Nephron progenitor cell (in vitro differentiated cells): ENCODE results near the gene FNDC3B.

Experiments used
- DNase-seq: peaks from one replicate; pipeline ENCODE4 v3.0.0; 2021
- H3K27ac Mint-ChIP-seq: 2 replicates; pipeline ENCODE4 v1.8.0; 2021; ENCODE audit warnings: mild to moderate bottlenecking, moderate library complexity, mixed read lengths
- H3K27me3 Mint-ChIP-seq: 2 replicates; pipeline ENCODE4 v1.8.0; 2021; ENCODE audit warnings: mild to moderate bottlenecking, low read depth, mixed read lengths; ENCODE audit not compliant: poor library complexity
- H3K36me3 Mint-ChIP-seq: 2 replicates; pipeline ENCODE4 v1.8.0; 2021; ENCODE audit warnings: low read depth, mixed read lengths
- H3K4me1 Mint-ChIP-seq: 2 replicates; pipeline ENCODE4 v1.8.0; 2021; ENCODE audit warnings: mixed read lengths
- H3K4me3 Mint-ChIP-seq: 2 replicates; pipeline ENCODE4 v1.8.0; 2021; ENCODE audit warnings: mild to moderate bottlenecking, moderate library complexity, mixed read lengths
- H3K9me3 Mint-ChIP-seq: 2 replicates; pipeline ENCODE4 v1.8.0; 2021; ENCODE audit warnings: mild to moderate bottlenecking, moderate library complexity, mixed read lengths
- TF ChIP-seq, protein P1 (sequence below): fragments of 200-600 bp; sonication (generic); IDR thresholded peaks from 2 replicates; pipeline ENCODE4 v1.5.0; 2021; ENCODE audit warnings: antibody characterized with exemption

Gene FNDC3B

DNA sequence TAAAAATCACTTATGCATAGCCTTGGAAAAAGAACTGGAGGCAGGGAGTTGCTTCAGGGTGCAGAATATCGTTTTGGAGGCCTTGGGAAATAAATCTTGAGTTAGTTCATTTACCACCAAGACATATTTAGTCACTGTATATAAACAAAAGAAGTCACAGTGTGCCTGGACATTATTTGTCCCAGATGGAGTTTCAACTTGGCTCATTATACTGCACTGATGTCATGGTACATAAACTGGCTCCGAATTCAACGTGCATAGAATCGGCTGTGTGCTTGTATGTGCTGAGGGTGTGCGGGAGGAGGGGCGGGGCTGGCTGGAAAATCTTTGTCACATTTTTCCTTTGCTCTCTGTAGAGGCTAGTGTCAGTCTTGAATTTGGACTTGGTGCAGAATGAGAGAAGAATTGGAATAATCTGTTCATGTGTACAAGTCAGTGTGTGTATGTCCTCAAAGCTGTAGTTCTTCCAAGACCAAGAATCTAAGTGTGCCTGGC is 86.6 kb downstream of the FNDC3B start:
- H3K4me3 Mint-ChIP-seq: no peak overlapping the region
- H3K4me1 Mint-ChIP-seq: peaks cover 30% of the 10 kb centered on the region
- H3K36me3 Mint-ChIP-seq: peaks cover 79% of the 10 kb centered on the region

DNA sequence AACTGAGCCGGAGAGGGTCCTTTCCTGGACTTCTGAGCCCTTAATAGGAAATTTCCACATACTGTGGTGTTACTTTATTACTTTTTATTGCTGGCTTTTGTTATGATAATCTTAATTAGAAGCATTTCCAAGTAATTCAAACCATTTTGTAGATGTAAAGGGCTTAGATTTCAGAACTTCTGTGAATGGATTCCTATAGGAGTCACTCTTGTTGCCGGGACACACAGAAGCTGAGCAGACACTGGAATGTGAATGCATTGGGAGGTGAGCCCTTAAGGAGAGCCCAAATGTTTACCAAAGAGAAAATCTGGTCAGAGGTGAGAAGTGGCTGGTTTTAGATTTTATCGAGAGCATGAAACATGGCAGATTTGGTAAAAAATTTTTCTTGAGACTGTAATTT is 87.4 kb downstream of the FNDC3B start:
- peak overlapping the region; percentile 28 for H3K4me3 Mint-ChIP-seq
- peak overlapping the region; percentile 97 for H3K27ac Mint-ChIP-seq
- TF ChIP-seq, protein P1, sequence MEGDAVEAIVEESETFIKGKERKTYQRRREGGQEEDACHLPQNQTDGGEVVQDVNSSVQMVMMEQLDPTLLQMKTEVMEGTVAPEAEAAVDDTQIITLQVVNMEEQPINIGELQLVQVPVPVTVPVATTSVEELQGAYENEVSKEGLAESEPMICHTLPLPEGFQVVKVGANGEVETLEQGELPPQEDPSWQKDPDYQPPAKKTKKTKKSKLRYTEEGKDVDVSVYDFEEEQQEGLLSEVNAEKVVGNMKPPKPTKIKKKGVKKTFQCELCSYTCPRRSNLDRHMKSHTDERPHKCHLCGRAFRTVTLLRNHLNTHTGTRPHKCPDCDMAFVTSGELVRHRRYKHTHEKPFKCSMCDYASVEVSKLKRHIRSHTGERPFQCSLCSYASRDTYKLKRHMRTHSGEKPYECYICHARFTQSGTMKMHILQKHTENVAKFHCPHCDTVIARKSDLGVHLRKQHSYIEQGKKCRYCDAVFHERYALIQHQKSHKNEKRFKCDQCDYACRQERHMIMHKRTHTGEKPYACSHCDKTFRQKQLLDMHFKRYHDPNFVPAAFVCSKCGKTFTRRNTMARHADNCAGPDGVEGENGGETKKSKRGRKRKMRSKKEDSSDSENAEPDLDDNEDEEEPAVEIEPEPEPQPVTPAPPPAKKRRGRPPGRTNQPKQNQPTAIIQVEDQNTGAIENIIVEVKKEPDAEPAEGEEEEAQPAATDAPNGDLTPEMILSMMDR: no peak
- no peak for DNase-seq
- peaks cover 14% of the 10 kb centered on the region for H3K9me3 Mint-ChIP-seq
- peaks cover 3% of the 10 kb centered on the region for H3K27me3 Mint-ChIP-seq
- H3K4me1 Mint-ChIP-seq: peaks cover 31% of the 10 kb centered on the region
- peaks cover 80% of the 10 kb centered on the region for H3K36me3 Mint-ChIP-seq

More for the DNA sequence above, 86.6 kb downstream of the FNDC3B start:
- no peak for DNase-seq
- TF ChIP-seq, protein P1: no peak
- peaks cover 14% of the 10 kb centered on the region for H3K9me3 Mint-ChIP-seq
- peak overlapping the region; percentile 97 for H3K27ac Mint-ChIP-seq
- H3K27me3 Mint-ChIP-seq: peaks cover 3% of the 10 kb centered on the region

DNA sequence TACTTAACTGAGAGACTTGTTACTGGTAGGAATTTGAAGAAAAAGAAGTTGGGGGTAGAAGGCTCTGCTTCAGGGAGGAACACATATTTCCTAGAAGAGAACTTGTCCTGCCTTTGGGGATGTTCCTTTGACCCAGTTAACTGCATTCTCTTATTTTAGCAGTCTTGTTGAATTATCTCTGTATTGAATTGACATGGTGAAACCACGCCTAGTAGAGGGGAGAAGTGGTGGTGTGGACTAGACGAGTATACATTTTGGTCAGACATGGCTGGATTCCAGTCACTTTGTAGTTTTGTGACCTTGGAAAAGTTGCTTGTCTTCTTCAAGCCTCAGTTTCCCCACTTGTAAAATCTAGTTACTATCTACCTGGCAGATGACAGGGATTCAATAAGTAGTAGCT is 87.8 kb downstream of the FNDC3B start:
- peak overlapping the region; percentile 97 for H3K27ac Mint-ChIP-seq
- DNase-seq: no peak
- TF ChIP-seq, protein P1: no peak
- H3K4me3 Mint-ChIP-seq: peak overlapping the region; percentile 28
- H3K9me3 Mint-ChIP-seq: peaks cover 14% of the 10 kb centered on the region
- peaks cover 82% of the 10 kb centered on the region for H3K36me3 Mint-ChIP-seq
- H3K27me3 Mint-ChIP-seq: peaks cover 3% of the 10 kb centered on the region
- peaks cover 35% of the 10 kb centered on the region for H3K4me1 Mint-ChIP-seq

DNA sequence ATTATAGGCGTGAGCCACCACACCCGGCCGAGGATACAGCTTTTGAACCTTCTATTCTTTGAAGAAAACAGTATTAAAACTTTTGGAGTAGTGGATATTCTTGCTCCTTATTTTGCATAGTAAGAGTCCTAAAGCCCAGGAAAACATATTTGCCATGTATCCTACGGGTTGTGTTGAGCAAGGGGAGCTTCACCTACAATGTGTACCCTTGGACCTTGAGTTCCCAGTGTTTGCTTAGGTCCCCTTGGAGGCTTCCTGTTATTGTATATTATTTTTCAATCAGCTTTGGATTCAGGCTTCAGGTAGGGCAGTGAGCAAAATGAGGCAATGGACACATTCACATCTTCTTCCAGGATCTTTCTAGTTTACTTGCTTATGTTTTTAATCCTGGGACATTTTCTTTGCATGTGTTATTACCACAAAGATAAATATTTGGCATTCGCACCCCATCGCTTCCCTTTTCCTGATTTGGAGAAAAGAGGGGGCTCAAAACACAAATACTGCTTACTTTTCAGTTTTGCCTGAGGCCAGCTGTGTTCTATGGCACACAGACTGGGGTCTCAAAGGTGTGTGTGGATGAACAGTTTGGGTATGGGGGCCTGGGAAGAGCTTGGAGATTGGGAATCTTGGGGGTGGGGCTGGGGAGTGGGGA is 88.7 kb downstream of the FNDC3B start:
- TF ChIP-seq, protein P1: no peak
- Mint-ChIP-seq H3K36me3 (peaks cover 77% of the 10 kb centered on the region), H3K27me3 (peaks cover 3% of the 10 kb centered on the region), H3K27ac (no peak overlapping the region), H3K9me3 (peaks cover 14% of the 10 kb centered on the region), H3K4me3 (no peak overlapping the region), H3K4me1 (peaks cover 36% of the 10 kb centered on the region)
- no peak for DNase-seq

DNA sequence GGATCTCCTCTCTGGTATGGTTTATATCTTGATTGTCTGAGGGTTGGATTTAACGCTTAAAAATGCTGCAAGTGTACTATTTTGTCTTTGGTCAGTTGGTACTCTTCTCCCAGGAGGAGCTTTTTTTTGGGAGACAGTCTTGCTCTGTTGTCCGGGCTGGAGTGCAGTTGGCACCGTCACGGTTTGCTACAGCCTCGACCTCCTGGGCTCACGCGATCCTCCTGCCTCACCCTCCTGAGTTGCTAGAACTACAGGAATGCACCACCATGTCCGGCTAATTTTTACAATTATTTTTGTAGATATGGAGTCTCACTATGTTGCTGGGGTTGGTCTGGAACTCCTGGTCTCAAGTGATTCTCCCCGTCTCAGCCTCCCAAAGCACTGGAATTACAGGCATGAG is 89.5 kb downstream of the FNDC3B start:
- no peak overlapping the region for H3K4me3 Mint-ChIP-seq
- H3K9me3 Mint-ChIP-seq: peaks cover 14% of the 10 kb centered on the region
- peaks cover 44% of the 10 kb centered on the region for H3K4me1 Mint-ChIP-seq
- H3K27me3 Mint-ChIP-seq: peaks cover 3% of the 10 kb centered on the region
- no peak overlapping the region for H3K27ac Mint-ChIP-seq
- peaks cover 77% of the 10 kb centered on the region for H3K36me3 Mint-ChIP-seq
- TF ChIP-seq, protein P1: no peak
- DNase-seq: no peak

DNA sequence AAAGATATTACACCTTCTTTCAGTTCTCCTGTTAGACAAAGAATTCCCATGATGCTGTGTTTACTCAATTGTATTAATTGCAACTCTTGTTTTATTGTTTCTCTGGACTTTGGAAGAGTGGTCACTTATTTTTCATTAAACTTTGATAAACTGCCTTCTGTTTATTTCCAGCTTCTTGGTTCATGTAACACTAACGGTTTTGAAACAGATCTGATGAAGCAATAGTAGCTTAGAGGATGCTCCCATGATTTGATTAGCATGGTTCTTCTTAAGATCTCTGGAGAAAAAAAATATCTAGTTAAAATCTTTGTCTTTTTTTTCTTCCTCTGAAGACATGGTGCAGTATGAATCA is 90.1 kb downstream of the FNDC3B start:
- no peak overlapping the region for H3K4me3 Mint-ChIP-seq
- peaks cover 3% of the 10 kb centered on the region for H3K27me3 Mint-ChIP-seq
- TF ChIP-seq, protein P1: no peak
- peaks cover 45% of the 10 kb centered on the region for H3K4me1 Mint-ChIP-seq
- peaks cover 14% of the 10 kb centered on the region for H3K9me3 Mint-ChIP-seq
- peaks cover 75% of the 10 kb centered on the region for H3K36me3 Mint-ChIP-seq
- DNase-seq: no peak
- no peak overlapping the region for H3K27ac Mint-ChIP-seq
